ENCODE results near the gene VAC14.
"Not testable (repeated sequence)": the region's sequence is repeated elsewhere in the genome, so short reads cannot be mapped to it uniquely, and the experiment has no call there.

The VAC14 gene

DNA sequence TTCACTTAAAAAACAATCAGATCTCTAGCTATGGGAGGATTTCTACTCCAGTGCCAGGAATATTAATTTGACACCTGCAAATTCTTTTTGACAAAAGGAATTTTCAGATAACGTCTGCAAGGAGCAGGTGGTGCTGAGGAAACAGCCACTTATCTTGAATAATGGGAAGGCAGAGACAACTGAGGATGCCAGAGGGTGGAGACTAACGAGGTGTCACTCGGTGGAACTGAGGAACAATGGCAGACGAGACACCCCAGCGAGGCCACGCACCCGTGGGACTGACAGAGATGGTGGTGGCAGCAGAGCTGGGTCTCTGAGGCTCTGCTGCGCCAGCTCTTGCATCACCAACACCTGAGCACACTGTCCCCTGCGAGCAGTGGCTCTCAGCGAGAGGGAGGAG lies 42.2 kb downstream of the VAC14 start:
- no peak for DNase-seq

GRCh38 chr16:70757183-70757582 lies 43.8 kb downstream of the VAC14 start:
- no peak for DNase-seq

DNA sequence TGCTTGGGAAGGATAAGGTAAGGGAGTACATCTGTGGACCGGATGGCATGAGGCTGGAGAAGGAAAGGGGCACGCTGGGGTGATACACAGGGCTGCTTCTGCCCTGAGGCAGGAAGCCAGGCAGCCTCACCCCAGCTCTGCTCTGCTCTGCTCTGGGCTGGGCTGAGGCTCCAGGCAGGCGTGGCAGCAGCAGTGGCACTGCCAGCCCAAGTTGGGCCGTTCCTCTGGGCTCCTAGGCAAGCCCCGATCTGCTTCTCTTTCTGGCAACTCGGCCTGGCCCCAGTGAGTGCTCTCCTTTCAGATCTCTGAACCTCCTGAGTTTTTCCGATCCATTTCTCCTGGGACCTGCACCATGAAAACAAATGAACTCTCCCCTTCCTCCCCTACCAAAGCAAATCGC lies 44.9 kb downstream of the VAC14 start:
- DNase-seq: no peak

- no peak for DNase-seq
Observed at GRCh38 chr16:70754851-70755600, 45.9 kb downstream of the VAC14 start.

GRCh38 chr16:70754371-70754770 lies 46.6 kb downstream of the VAC14 start:
- DNase-seq: no peak

- no peak for DNase-seq
Observed at GRCh38 chr16:70753694-70754325, 47.1 kb downstream of the VAC14 start.

- no peak for DNase-seq
Observed at GRCh38 chr16:70753228-70753627, 47.7 kb downstream of the VAC14 start.

- DNase-seq: no peak
Observed at GRCh38 chr16:70752426-70752825, 48.5 kb downstream of the VAC14 start.

- no peak for DNase-seq
Observed at GRCh38 chr16:70751593-70751992, 49.4 kb downstream of the VAC14 start.

- DNase-seq: no peak
Observed at GRCh38 chr16:70750893-70751467, 50.0 kb downstream of the VAC14 start.

- no peak for DNase-seq
Observed at GRCh38 chr16:70749681-70750601, 51.0 kb downstream of the VAC14 start.

GRCh38 chr16:70749006-70749678 lies 51.8 kb downstream of the VAC14 start:
- no peak for DNase-seq

- no peak for DNase-seq
Observed at GRCh38 chr16:70747703-70748631, 53.0 kb downstream of the VAC14 start.

DNA sequence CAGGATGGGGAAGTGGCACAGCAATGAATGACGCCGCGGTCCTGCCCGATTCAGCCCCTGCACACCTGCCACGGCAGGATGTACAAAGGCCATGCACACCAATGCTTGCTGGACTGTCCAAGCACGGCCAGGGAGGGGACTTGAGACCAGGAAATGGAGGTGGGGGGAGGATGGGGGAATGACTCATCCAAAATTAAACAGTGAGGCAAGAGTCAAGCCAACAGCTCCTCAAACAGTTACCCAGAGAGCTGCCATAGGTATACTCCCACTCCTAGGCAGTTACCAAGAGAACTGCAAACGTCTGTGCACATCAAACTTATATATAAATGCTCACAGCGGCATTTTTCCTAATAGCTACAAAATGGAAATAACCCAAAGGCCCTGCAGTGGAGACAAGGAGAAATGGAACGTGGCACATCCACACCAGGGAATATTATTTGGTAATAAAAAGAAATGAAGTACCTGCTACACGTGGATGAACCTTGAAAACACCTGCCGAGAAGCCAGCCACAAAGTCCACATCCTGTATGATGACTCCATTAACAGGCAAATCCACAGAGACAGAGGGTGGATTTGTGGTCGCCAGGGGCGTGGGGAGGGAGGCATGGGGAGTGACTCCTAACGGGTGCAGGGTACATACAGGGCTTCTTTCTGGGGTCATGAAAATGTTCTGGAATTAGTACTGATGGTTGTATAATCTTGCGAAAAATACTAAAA lies 54.1 kb downstream of the VAC14 start:
- DNase-seq: no peak

DNA sequence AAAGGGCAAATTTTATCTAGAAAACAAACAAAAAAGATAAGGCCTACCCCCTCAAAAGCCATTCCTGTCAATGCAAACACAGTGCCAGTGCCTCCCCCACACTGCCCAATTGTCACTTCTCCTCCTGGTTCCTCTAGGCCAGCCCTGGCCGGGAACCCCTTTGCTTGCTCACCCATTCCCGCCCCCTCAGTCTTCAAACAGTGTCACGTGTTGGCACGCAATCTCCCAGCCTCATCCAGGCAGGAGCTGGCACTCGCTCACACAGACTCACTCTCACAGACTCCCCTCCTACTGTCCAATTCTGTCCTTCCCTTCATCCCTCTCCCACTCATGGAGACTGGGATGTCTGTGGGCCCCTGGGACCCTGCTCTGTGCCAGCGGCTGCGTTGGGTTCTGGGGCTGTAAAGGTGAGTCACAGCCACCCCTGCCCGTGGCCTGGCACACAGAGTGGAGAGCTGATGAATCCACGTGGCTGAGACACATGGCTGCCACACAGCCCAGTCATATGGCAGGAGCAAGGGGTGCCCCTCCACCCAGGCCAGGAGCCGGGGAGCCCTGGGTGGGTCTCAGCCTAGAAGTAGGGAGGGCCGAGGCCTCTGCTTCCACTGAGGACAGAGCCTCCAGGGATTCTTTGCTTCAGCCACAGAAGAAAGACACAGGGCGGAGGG lies 54.8 kb downstream of the VAC14 start:
- no peak for DNase-seq

- DNase-seq: no peak
Observed at GRCh38 chr16:70745536-70746025, 55.4 kb downstream of the VAC14 start.

DNA sequence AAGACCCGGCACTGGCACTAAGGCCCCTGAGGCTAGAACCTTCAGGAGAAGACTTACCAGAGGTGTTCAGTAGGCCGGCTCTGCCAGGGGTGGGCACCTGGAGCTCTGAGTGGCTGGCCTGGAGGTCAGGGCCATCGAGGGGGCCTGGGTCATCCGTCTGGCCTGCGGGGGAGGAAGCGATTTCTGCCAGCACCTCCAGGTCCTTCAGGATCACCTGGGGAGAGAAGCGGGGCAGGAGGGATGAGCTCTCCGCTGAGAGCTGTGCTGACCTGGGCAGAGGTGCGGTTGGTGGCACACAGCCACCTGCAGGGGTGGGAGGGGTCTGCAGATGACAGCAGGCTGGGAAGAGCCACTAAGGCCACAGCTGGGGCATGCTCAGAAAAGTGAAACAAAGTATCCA lies 56.6 kb downstream of the VAC14 start:
- no peak for DNase-seq

- no peak for DNase-seq
Observed at GRCh38 chr16:70743791-70744190, 57.2 kb downstream of the VAC14 start.

DNA sequence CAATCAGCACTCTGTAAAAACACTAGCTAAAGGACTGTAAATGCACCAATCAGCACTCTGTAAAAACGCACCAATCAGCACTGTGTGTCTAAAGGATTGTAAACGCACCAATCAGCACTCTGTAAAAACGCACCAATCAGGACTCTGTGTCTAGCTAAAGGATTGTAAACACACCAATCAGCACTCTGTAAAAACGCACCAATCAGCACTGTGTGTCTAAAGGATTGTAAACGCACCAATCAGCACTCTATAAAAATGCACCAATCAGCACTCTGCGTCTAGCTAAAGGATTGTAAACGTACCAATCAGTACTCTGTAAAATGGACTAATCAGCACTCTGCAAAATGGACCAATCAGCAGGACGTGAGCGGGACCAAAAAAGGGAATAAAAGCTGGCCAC lies 58.0 kb downstream of the VAC14 start:
- not testable (repeated sequence) for DNase-seq

- no peak for DNase-seq
Observed at GRCh38 chr16:70741783-70742125, 59.2 kb downstream of the VAC14 start.
